GM19035 (cell line): ENCODE measurements around the gene CHURC1.

ENCODE experiments used
- ATAC-seq: cut with Tn5 transposase; IDR thresholded peaks from one replicate; pipeline ENCODE4 v1.9.1; 2021; ENCODE audit not compliant: unreplicated experiment

CHURC1 gene

GRCh38 chr14:64954491-64955240, 40.4 kb downstream of the CHURC1 start:
- ATAC-seq, result no peak

GRCh38 chr14:64955297-64955696, 41.0 kb downstream of the CHURC1 start:
- no peak for ATAC-seq

- ATAC-seq, result no peak
Observed at GRCh38 chr14:64956697-64957406, 42.6 kb downstream of the CHURC1 start.

- ATAC-seq, result no peak
Observed at GRCh38 chr14:64958201-64958600, 43.9 kb downstream of the CHURC1 start.

GRCh38 chr14:64958743-64959142, 44.5 kb downstream of the CHURC1 start:
- ATAC-seq, result no peak

- ATAC-seq, result no peak
Observed at GRCh38 chr14:64960762-64961276, 46.6 kb downstream of the CHURC1 start.

- ATAC-seq, result no peak
Observed at GRCh38 chr14:64963611-64964010, 49.4 kb downstream of the CHURC1 start.

- no peak for ATAC-seq
Observed at GRCh38 chr14:64965356-64966000, 51.2 kb downstream of the CHURC1 start.

- ATAC-seq, result no peak
Observed at GRCh38 chr14:64966976-64967375, 52.7 kb downstream of the CHURC1 start.

GRCh38 chr14:64968167-64968566, 53.9 kb downstream of the CHURC1 start:
- ATAC-seq, result no peak

- no peak for ATAC-seq
Observed at GRCh38 chr14:64968651-64969050, 54.4 kb downstream of the CHURC1 start.

GRCh38 chr14:64970041-64970440, 55.8 kb downstream of the CHURC1 start:
- ATAC-seq, result no peak

- no peak for ATAC-seq
Observed at GRCh38 chr14:64970776-64971477, 56.7 kb downstream of the CHURC1 start.

- no peak for ATAC-seq
Observed at GRCh38 chr14:64971491-64971942, 57.3 kb downstream of the CHURC1 start.

- no peak for ATAC-seq
Observed at GRCh38 chr14:64971943-64972791, 57.9 kb downstream of the CHURC1 start, which contains the start of gene RAB15. Gene RAB15 (minus strand): TSS chr14:64972336. CDS start chr14:64972076, 260 bp downstream.

- no peak for ATAC-seq
Observed at GRCh38 chr14:64973026-64973442, 58.8 kb downstream of the CHURC1 start.

- no peak for ATAC-seq
Observed at GRCh38 chr14:64973826-64974225, 59.6 kb downstream of the CHURC1 start.

GRCh38 chr14:64974563-64974962, 60.3 kb downstream of the CHURC1 start:
- no peak for ATAC-seq

GRCh38 chr14:64979336-64980074, 65.2 kb downstream of the CHURC1 start:
- ATAC-seq, result no peak
